ENCODE results near the gene CXCL17. TPM values are rescaled to one million over a fixed set of nuclear protein-coding genes. Genes with fewer than 3 reads are reported as not detected.
A peak's percentile ranks its signal among the peaks of the same experiment; 100 is the strongest.

Gene CXCL17
- total RNA-seq, 1 experiment from 2014 or later: not detected

GRCh38 chr19:42394751-42395150, 48.0 kb downstream of the CXCL17 start:
- no peak for DNase-seq
- no peaks in the 10 kb centered on the region for H3K36me3 ChIP-seq

GRCh38 chr19:42392165-42392564, 50.6 kb downstream of the CXCL17 start:
- Histone ChIP-seq H3K27me3 (no peaks in the 10 kb centered on the region; the same call in 1 of the 2 replicates), H3K36me3 (no peaks in the 10 kb centered on the region), H3K9me3 (no peaks in the 10 kb centered on the region), H3K4me3 (no peak overlapping the region)
- DNase-seq: no peak

More at GRCh38 chr19:42394751-42395150, 48.0 kb downstream of the CXCL17 start:
- Histone ChIP-seq H3K27me3 (no peaks in the 10 kb centered on the region; the same call in 1 of the 2 replicates), H3K9me3 (no peaks in the 10 kb centered on the region), H3K4me3 (no peak overlapping the region)

DNA sequence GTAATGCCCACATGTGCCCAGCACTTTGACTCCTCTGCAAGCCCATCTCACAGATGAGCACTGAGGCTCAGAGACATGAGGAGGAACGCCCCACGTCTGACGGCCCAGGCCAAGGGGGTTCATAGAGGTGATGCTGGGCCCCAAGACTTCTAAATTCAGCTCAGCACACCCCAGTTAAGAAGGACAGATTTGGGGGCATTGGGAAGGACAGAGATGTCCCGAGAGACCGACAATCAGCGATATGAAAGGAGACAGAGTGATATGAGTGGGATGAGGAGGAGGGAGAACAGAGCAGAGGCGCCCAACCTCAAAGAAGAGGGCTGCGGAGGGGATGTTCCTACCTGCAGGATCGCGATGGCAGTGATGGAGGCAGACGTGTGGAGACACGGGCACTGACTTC, 52.8 kb downstream of the CXCL17 start, which contains the start of gene CNFN:
Gene CNFN, minus strand, starts transcription at position 399 of the 400 bp plus-strand sequence. CDS start 1,260 bp downstream, outside the sequence.
- H3K9me3 ChIP-seq: no peaks in the 10 kb centered on the region
- H3K4me3 ChIP-seq: no peak within 1 kb of the TSS
- no peaks in the 10 kb centered on the region; the same call in 1 of the 2 replicates for H3K27me3 ChIP-seq
- no peaks in the 10 kb centered on the region for H3K36me3 ChIP-seq
- no peak for DNase-seq

DNA sequence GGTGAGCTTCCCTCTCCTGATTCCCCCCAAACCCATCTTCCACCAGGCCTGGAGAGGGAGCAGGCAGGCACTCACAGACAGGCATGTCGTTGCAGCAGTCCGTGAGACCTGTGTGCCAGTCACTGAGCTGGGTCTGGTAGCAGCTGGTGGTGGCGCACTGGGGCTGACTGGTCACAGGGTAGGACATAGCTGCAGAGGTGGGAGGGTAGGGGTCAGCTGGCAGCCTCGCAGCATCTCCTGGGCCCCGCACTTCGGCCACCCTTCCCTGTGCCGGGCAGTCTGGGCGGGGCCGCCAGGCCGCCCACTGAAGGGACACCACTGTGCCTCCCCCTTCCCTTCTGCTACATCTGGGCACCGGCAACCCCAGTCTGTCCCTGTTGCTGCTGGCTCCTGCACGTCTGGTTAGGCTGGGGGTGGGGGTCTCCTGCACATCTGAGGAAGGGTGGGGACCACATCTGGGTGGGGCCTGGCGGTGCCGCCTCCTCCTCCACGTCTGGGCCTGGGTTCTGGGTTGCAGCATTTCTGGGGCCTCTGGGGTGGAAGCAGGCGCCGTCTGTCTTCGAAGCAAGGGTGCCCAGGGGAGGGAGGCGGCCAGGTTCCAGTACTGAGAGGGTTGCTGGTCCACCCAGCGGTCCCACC, 53.8 kb downstream of the CXCL17 start:
- Histone ChIP-seq H3K27me3 (no peaks in the 10 kb centered on the region; the same call in 1 of the 2 replicates), H3K9me3 (no peaks in the 10 kb centered on the region), H3K36me3 (no peaks in the 10 kb centered on the region), H3K4me3 (no peak overlapping the region)
- DNase-seq: no peak

GRCh38 chr19:42386974-42387707, 55.6 kb downstream of the CXCL17 start:
- H3K27me3 ChIP-seq: peaks cover 2% of the 10 kb centered on the region; the same call in 1 of the 2 replicates
- H3K36me3 ChIP-seq: no peaks in the 10 kb centered on the region
- peak; percentile 84 for DNase-seq
- peak overlapping the region; percentile 40 for H3K4me3 ChIP-seq
- H3K9me3 ChIP-seq: no peaks in the 10 kb centered on the region

GRCh38 chr19:42380155-42380554, 62.6 kb downstream of the CXCL17 start:
- Histone ChIP-seq H3K4me3 (no peak overlapping the region), H3K27me3 (peaks cover 30% of the 10 kb centered on the region), H3K36me3 (no peaks in the 10 kb centered on the region), H3K9me3 (no peaks in the 10 kb centered on the region)
- DNase-seq: no peak

Other genes starting within 250 kb of the CXCL17 start
- gene DEDD2, start 225.3 kb downstream of the CXCL17 start, total RNA-seq (2014; rRNA removed; shearing (Covaris generic); ENCODE audit: low replicate concordance): 26.3 and 42.9 TPM in 2 replicates
- 8.5 and 12.8 TPM in 2 replicates for gene ZNF526, start 222.6 kb downstream of the CXCL17 start, total RNA-seq (2014; rRNA removed; shearing (Covaris generic); ENCODE audit: low replicate concordance)
- 24.1 and 27.3 TPM in 2 replicates for gene GSK3A, start 200.3 kb downstream of the CXCL17 start, total RNA-seq (2014; rRNA removed; shearing (Covaris generic); ENCODE audit: low replicate concordance)
- 78.3 and 168 TPM in 2 replicates for gene ERF, start 187.8 kb downstream of the CXCL17 start, total RNA-seq (2014; rRNA removed; shearing (Covaris generic); ENCODE audit: low replicate concordance)
- gene CIC, start 173.7 kb downstream of the CXCL17 start, total RNA-seq (2014; rRNA removed; shearing (Covaris generic); ENCODE audit: low replicate concordance): 5.9 and 15.8 TPM in 2 replicates
- 0.13 and 0.76 TPM in 2 replicates for gene PRR19, start 140.8 kb downstream of the CXCL17 start, total RNA-seq (2014; rRNA removed; shearing (Covaris generic); ENCODE audit: low replicate concordance)
- gene PAFAH1B3, start 140.3 kb downstream of the CXCL17 start, total RNA-seq (2014; rRNA removed; shearing (Covaris generic); ENCODE audit: low replicate concordance): 80.0 and 88.3 TPM in 2 replicates
- gene TMEM145, start 129.6 kb downstream of the CXCL17 start, total RNA-seq (2014; rRNA removed; shearing (Covaris generic); ENCODE audit: low replicate concordance): 0.86 TPM in 1 of 2 replicates, not detected in the other
- gene MEGF8, start 117.3 kb downstream of the CXCL17 start, total RNA-seq (2014; rRNA removed; shearing (Covaris generic); ENCODE audit: low replicate concordance): 14.8 and 26.7 TPM in 2 replicates
- not detected in 2 replicates for gene CNFN, start 52.6 kb downstream of the CXCL17 start, total RNA-seq (2014; rRNA removed; shearing (Covaris generic); ENCODE audit: low replicate concordance)
- not detected in 2 replicates for gene LIPE, start 15.6 kb downstream of the CXCL17 start, total RNA-seq (2014; rRNA removed; shearing (Covaris generic); ENCODE audit: low replicate concordance)
- gene CEACAM1, start 85.5 kb upstream of the CXCL17 start, total RNA-seq (2014; rRNA removed; shearing (Covaris generic); ENCODE audit: low replicate concordance): not detected in 2 replicates
- gene CEACAM8, start 152.0 kb upstream of the CXCL17 start, total RNA-seq (2014; rRNA removed; shearing (Covaris generic); ENCODE audit: low replicate concordance): not detected in 2 replicates